Muscle layer of duodenum (tissue), 2 donors: ENCODE results near the gene SNRNP25.
"Not testable (repeated sequence)": the region's sequence is repeated elsewhere in the genome, so short reads cannot be mapped to it uniquely, and the experiment has no call there.

Source experiments
- H3K27ac ChIP-seq: one replicate; pipeline ENCODE4 v1.7.0; 2013; ENCODE audit warnings: mild to moderate bottlenecking, low read length
- H3K27me3 ChIP-seq: one replicate; pipeline ENCODE4 v1.7.0; 2013; ENCODE audit warnings: low read depth, mild to moderate bottlenecking, control low read depth, low read length
- H3K36me3 ChIP-seq, 2 donors: one replicate each; pipeline ENCODE4 v1.7.0; 2013; ENCODE audit warnings: low read length in 2 of 2, control low read depth in 1 of 2, mild to moderate bottlenecking in 1 of 2; ENCODE audit not compliant: insufficient read depth in 2 of 2, control insufficient read depth in 1 of 2
- H3K4me1 ChIP-seq, 2 donors: one replicate each; pipeline ENCODE4 v1.7.0; 2013; ENCODE audit warnings: low read length in 2 of 2, mild to moderate bottlenecking in 2 of 2, control low read depth in 1 of 2, moderate library complexity in 1 of 2; ENCODE audit not compliant: insufficient read depth in 2 of 2, control insufficient read depth in 1 of 2
- H3K4me3 ChIP-seq, 2 donors: one replicate each; pipeline ENCODE4 v1.7.0; 2013; ENCODE audit warnings: low read length in 2 of 2, low read depth in 1 of 2, mild to moderate bottlenecking in 1 of 2
- H3K9me3 ChIP-seq, 2 donors: one replicate each; pipeline ENCODE4 v1.7.0; 2013; ENCODE audit warnings: low read length in 2 of 2, control low read depth in 1 of 2, mild to moderate bottlenecking in 1 of 2; ENCODE audit not compliant: control insufficient read depth in 1 of 2
- donor health status: healthy.

SNRNP25 gene

GRCh38 chr16:53346-54236 is at the start of gene SNRNP25, which contains the start of gene POLR3K:
Gene SNRNP25 (plus strand): TSS chr16:53828. CDS start chr16:54017, 189 bp downstream.
Gene POLR3K (minus strand): TSS chr16:53608. CDS start chr16:53586, 22 bp downstream.
- Histone ChIP-seq H3K36me3 (peaks cover 18 to 36% of the 10 kb centered on the region in 2 donors), H3K4me1 (peaks cover 0 to 12% of the 10 kb centered on the region in 2 donors), H3K27me3 (no peaks in the 10 kb centered on the region), H3K9me3 (no peaks in the 10 kb centered on the region), H3K4me3 (peak within 1 kb of the TSS; percentile 81 to 94), H3K27ac (peak within 1 kb of the TSS; percentile 51)

GRCh38 chr16:9903-10665 is 43.5 kb upstream of the SNRNP25 start:
- no peak overlapping the region for H3K27ac ChIP-seq
- H3K4me3 ChIP-seq: no peak overlapping the region
- H3K36me3 ChIP-seq: no peaks in the 10 kb centered on the region
- no peaks in the 10 kb centered on the region for H3K9me3 ChIP-seq
- no peaks in the 10 kb centered on the region for H3K27me3 ChIP-seq
- H3K4me1 ChIP-seq: no peaks in the 10 kb centered on the region

GRCh38 chr16:10772-11171 is 42.9 kb upstream of the SNRNP25 start:
- H3K4me3 ChIP-seq, H3K36me3 ChIP-seq, H3K27me3 ChIP-seq, H3K27ac ChIP-seq, H3K9me3 ChIP-seq, H3K4me1 ChIP-seq: not testable (repeated sequence)

GRCh38 chr16:17062-17765 is 36.4 kb upstream of the SNRNP25 start:
- H3K4me3 ChIP-seq, H3K27ac ChIP-seq, H3K4me1 ChIP-seq, H3K27me3 ChIP-seq, H3K36me3 ChIP-seq, H3K9me3 ChIP-seq: not testable (repeated sequence)

GRCh38 chr16:20886-21285 is 32.7 kb upstream of the SNRNP25 start:
- not testable (repeated sequence) for H3K4me3 ChIP-seq, H3K36me3 ChIP-seq, H3K4me1 ChIP-seq, H3K9me3 ChIP-seq, H3K27ac ChIP-seq, H3K27me3 ChIP-seq

- H3K27me3 ChIP-seq, H3K27ac ChIP-seq, H3K9me3 ChIP-seq, H3K4me3 ChIP-seq, H3K4me1 ChIP-seq, H3K36me3 ChIP-seq: not testable (repeated sequence)
These were observed 29.5 kb upstream of the SNRNP25 start for GRCh38 chr16:24151-24550.

GRCh38 chr16:25926-26348 is 27.7 kb upstream of the SNRNP25 start:
- H3K4me3 ChIP-seq: not testable (repeated sequence)

GRCh38 chr16:30627-31026 is 23.0 kb upstream of the SNRNP25 start:
- H3K4me1 ChIP-seq, H3K27ac ChIP-seq, H3K4me3 ChIP-seq, H3K27me3 ChIP-seq, H3K9me3 ChIP-seq, H3K36me3 ChIP-seq: not testable (repeated sequence)

More at GRCh38 chr16:25926-26348, 27.7 kb upstream of the SNRNP25 start:
- not testable (repeated sequence) for H3K36me3 ChIP-seq, H3K27ac ChIP-seq, H3K9me3 ChIP-seq, H3K4me1 ChIP-seq, H3K27me3 ChIP-seq

GRCh38 chr16:33154-33876 is 20.3 kb upstream of the SNRNP25 start:
- H3K36me3 ChIP-seq, H3K4me3 ChIP-seq, H3K27me3 ChIP-seq, H3K9me3 ChIP-seq, H3K4me1 ChIP-seq, H3K27ac ChIP-seq: not testable (repeated sequence)

- Histone ChIP-seq H3K27ac (no peak overlapping the region), H3K4me3 (no peak overlapping the region), H3K27me3 (no peaks in the 10 kb centered on the region), H3K4me1 (no peaks in the 10 kb centered on the region), H3K36me3 (no peaks in the 10 kb centered on the region), H3K9me3 (no peaks in the 10 kb centered on the region)
These were observed 19.6 kb upstream of the SNRNP25 start for GRCh38 chr16:33877-34647.
